T-helper 1 cell (primary cell): ENCODE measurements around the gene ZNRF2.

ENCODE experiments used
- DNase-seq, 5 donors: peaks; one replicate each; pipeline ENCODE4 v3.0.0-alpha.2; 2012 to 2020

Gene ZNRF2

DNA sequence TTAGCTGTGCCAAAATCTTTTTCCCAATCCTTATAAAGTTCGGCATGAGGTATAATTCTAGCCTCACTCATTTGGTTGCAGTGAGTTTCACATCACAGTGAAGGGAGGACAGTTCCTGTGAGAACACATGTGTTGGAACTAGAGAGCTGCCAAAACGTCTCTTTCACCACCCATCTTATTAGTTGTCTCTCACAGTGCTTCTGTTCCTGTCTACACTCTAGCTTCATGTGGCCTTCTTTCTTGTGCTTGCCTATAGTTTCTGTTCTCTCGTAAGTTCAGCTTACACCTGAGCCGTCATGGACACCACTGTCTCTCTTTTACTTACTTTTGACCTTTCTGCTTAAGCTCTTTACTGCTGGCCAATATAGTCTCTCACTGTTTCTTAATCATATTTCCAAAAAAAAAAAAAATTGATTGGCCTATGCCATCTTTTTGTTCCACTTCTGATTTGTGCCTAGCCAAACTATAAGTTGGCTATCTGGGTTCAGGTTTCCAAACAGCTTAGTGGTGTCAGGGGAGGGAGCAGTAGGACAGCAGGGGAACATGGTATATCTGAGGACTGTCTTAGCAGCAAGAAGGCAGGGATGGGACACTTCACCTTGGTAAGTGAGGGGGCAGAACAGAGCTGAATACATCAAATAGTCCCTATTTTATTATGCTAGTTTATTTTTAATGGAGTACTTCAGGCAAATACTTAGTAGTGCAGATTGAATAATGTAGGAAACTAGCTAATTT lies 38.0 kb downstream of the ZNRF2 start:
- DNase-seq: peak in 1 of 5 donors; percentile 64

DNA sequence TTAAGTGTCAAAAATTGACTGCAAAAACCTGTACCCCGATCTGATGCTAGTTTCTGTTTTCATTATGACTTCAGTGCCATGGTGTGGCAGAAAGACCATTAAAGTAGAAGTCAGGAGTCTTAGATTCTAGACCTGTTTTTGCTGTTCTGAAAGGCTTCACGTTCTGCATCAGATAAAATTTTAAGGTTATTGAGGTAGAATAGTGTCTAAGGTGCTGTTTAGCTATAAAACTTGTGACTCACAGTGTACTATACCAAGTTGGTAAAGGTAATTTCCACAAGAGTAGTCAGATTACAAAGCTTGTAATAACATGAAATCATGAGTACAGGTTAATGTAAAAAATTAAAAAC lies 38.6 kb downstream of the ZNRF2 start:
- peak in 1 of 5 donors; percentile 58 for DNase-seq

DNA sequence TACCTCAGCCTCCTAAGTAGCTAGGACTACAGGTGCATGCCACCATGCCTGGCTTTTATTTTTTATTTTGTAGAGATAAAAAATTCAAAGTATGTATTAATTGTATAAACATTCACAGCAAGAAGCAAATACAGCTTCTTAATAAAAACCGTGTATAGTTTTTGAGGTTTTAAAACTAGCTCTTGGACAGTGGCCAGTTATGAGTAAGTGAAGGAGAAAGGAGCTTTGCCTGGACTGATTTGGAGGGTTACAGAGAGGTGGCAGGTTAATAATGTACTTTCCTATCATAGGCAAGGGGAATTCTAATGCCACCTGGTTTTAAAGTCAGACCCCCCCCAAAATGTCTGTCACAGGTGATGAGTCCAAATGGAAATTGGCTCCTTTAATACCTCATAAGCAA lies 43.4 kb downstream of the ZNRF2 start:
- no peak for DNase-seq

DNA sequence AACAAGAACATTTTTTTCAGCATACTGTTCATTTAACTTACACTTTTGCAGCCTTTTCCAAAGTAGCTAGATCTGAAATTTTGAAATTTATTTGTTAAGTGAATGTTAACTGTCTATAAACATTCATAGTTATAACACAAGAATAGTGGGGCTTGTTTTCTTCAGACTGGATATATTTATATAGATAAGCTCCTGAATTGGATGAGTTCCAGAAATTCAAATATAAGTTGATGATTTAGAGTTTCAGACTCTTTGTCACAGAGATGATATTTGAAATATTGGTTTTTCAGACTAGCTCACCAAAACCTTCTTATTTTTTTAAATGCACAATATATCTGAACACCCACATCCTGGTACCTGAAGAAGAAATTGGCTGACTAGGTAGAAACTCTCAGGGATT lies 44.0 kb downstream of the ZNRF2 start:
- no peak for DNase-seq

DNA sequence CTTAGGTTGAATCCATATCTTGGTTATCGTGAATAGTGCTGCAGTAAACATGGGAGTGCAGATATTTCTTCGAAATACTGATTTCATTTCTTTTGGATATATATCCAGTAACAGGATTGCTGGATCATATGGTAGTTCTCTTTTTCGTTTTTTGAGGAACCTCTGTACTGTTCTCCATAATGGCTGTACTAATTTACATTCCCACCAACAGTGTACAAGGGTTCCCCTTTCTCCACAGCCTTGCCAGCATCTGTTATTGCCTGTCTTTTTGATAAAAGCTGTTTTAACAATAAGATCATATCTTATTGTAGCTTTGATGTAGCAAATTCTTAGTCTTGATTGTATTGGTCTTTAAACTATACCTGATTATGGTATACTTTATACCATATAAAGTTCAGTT lies 45.3 kb downstream of the ZNRF2 start:
- DNase-seq: no peak

DNA sequence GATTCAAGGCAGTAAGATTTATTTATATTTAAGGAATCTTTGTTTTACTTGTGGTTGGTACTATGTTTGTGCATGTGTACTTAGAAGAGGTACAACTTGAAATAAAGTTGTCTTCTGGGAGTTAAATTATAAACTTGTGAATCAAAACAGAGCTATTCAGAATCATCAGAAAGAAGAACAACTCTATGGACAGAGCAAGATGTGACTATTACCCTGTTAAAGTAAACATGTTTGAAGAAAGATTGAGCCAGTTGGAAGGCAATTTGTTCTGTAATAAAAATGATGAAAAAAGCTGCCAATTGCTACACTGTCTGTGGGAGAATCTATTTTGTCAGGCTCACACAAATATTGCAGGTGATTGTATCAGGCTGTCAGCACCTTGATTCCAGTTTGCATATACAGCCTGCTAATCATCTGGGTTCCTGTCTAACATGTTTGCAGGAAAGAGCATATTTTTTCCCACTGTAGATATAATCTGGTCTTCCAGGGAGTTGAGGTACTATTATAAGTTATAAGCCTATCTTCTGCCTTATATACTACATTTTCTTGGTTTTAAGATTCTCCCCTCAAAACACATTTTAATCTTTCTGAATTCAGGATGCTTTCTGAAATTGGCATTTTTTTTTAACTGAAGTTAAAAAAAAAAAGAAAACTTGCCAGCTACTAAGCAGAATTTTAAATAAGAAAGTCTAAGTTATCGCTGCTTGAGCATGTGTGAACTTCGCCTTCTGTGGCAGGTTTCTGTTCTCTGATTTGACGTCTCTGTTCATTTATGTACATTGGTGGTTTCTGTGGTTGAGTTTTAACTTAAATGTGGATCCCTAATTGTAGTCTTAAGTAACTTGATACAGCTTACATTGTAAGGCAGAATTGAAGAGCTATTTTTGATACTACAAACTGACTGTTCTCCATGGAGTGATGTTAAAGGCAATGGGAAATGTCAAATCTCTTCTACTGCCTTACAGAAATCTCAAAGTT lies 46.0 kb downstream of the ZNRF2 start:
- peak in 1 of 5 donors; percentile 76 for DNase-seq

DNA sequence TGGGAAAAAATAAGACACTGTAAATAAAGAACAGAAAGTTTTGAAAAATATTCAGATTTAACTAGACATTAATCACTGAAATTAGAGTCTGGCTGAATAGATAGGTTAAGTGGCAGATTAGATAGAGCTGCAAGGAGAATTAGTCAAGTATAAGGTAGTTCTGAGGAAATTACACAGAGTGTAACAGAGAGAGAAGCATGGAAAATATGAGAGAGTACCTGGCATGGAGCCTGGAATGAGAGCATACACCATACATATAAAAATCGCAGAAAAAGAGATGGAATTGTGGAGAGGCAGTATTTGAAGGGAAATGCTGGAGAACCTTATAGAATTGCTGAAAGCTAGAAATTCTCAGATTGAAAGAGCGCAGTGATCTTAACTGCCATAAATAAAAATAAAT lies 46.9 kb downstream of the ZNRF2 start:
- DNase-seq: no peak

DNA sequence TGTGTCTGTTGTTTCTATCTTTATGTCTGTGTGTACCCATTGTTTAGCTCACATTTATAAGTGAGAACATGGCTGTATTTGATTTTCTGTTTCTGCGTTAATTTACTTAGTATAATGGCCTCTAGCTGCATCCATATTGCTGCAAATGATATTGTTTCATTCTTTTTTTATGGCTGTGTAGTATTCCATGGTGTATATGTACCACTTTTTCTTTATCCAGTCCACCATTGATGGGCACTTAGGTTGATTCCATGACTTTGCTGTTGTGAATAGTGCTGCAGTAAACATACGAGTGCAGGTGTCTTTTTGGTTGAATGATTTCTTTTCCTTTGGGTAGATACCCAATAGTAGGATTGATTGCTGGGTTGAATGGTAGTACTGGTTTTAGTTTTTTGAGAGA lies 48.2 kb downstream of the ZNRF2 start:
- DNase-seq: no peak

DNA sequence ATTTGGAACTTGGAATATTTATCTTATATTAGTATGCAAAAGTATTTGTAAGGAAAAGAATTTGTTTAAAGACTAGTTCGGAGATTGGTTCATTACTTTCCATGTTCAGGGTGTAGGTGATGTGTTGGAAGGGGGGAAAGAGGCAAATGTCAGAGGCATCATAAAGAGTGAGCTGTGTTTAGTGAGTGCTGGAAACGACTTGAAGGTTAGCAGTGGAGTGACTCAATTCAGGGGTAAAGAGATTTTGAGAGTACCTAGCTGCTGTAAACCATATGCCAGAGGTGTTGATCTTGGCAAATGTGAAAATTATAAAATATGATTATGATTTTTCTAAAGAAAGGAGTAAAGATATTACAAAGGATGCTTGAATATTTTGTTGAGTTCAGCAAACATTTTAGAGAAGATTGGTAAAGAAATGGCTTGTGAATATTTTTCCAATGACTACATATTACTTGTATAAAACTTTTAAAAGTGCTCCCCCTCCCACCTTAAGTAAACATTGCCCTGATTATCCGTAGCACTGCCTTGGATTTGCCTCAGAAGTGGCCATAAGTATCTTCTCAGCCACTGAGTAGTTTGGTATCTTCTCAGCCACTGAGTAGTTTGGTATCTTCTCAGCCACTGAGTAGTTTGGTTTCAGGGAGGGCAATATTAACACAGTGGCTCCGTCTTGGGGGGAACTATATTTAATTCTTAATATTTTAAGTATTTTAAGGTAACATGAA lies 51.5 kb downstream of the ZNRF2 start:
- DNase-seq: no peak

DNA sequence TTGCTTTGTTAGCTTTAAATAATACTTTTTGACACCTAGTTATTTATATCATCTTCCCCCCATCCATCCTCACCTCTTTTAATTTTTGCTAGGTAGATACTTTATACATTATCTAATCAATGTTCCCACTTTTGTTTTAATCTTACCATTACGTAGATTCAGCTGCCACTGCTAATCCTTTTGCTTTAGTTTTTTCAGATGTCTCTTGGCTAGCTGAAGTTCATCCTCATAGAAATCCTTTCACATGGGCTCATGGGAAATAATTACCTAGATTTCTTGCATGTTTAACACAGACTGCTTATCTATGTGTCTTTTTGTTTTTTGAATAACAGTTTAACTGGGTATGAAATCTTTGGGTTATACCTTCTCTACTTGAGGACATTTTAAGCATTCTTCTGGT lies 60.1 kb downstream of the ZNRF2 start:
- no peak for DNase-seq

DNA sequence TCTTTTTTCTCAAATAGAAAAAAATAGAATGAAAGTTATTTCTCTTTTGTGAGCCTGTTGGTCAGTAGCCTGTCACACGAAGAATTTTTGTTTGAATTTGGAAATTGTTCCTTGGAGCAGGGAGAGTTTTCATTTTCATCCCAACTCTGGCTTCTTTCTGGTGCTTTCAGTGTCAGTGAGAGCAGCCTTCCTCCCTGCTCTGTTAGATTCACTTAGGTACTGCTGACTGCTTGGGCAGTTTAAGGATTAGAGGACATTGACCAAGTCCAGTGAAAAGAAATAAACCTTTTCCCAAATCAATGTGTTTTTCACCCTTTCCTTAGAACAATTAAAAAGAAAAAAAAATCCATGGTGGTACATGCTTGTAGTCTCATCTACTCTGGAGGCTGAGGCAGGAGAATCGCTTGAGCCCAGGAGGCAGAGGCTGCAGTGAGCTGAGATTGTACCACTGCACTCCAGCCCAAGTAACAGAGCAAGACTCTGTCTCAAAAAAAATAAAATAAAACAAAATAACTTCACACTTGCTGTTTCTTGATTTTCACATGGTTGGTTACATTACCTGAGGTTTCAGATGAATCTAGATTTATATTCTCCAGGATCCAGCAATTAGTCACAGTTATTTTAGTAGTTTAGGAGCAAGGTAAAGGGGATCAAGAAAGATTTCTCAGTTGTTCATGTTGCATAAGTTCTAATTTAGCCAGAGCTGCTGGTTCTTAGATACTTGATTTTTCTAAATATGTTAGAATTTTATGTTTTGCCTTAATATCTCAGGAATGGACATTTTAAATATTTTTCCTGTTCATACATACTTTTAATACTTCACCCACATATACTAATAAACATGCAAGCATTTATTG lies 63.1 kb downstream of the ZNRF2 start:
- peak in 1 of 5 donors; percentile 3 for DNase-seq

DNA sequence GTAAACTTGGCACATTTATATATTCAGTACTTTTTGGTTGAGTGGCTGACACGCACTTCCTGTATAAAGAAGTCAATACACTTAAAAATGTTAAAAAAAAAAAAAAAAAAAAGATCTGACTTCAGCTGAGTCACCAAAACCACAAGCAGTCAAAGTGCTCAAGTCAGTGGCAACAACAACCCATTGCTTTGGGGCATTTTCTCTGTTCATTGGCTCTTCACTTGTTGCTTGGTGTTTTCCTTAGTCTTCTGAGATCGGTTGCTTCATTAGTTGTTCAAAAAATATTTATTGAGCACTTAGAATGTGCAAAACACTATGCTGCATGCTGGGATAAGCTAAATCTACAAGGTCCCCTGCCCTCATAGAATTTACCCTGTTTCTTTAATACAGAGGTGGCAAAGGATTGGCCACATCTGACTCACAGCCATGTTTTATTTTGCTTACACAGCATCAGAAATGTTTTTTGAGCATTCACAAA lies 63.7 kb downstream of the ZNRF2 start:
- DNase-seq: peak in 4 of 5 donors; percentile 38 to 89 (median 44)

DNA sequence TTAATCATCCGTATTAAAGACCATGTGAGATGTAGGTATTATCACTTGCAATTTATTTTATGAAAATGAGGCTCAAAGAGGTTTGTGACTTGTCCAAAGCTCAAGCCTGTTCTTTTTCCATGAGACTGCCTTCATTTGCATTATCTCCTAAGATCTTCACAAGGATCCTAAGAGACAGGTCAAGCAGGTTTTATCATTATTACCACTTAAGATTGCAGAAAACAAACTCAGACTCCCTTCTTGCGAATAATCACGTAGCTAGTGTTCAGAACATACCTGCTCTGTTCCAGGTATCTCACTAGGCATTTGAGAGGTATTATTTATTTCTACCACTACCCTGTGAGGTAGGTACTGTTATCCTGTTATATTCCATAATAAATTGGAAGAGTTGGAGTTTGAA lies 64.8 kb downstream of the ZNRF2 start:
- no peak for DNase-seq

DNA sequence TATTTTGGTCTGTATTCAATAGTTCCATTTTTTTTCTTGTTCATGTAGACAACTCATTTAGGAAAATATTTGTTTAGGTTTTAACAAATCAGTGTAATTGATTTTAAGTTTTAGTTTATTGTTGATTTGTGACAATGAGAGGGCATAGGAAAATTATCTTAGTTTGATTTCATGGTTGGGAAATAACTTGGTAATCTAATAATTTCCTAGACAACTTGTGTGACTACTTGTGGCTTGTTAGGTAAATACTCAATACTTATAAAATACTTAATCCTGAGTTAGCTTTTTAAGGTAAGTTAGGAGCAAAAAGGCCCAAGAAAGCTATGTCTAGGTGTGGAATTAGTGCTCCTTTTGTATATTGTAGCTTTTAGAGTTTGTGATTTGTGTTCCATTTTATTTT lies 65.4 kb downstream of the ZNRF2 start:
- DNase-seq: no peak

DNA sequence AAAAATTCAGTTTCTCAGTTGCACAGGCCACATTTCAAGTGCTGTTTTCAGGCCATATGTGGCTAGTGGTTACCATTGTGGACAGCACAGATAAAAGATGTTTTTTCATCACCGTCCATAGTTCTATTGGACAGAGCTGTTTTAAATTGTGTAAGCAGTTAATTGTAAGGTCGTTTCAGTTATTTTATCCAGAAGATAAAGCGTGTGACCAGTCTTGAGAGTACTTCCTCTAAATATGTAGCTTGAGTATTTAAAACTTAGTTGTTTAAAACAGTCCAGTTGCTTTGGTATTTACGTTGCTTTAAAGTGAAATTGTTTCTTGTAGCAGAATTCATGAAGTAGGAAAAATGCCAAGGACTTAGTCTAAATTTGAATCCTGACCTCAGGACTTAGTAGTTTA lies 66.9 kb downstream of the ZNRF2 start:
- no peak for DNase-seq

DNA sequence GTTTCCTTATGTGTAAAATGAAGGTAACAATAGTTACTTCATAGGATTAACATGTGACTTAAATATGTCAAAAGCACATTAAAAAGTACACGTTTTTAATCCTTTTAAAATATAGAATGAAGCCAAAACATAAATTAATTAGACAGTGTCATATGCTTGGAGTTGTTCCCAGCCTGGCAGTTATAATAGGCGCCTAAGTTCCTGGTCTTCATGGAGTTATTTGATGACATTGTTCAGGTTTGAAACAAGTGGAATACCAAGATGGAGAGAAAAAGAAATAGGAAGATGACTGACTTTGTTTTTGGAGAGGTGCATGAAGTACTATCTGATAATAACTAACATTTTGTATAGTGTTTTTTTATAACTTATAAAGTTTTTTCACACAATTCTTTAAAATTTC lies 67.3 kb downstream of the ZNRF2 start:
- no peak for DNase-seq

DNA sequence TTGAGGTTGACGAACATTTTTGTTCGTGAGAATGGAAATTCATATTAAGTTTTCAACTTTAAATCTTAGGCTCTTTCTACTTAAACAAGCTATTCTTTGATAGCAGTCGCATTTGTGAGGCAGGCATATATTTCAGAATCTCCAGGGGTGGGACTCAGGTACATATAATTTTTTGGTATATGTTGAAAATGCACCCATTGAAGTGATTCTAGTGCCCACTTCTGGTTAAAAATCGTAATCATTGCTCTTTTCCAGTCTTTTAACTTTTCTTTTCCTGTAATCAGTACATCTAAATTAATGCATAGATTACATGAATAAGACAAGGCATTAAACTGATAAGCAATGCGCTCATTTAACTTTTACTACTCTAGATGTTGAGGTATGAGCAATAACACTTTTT lies 67.8 kb downstream of the ZNRF2 start:
- peak in 1 of 5 donors; percentile 15 for DNase-seq

DNA sequence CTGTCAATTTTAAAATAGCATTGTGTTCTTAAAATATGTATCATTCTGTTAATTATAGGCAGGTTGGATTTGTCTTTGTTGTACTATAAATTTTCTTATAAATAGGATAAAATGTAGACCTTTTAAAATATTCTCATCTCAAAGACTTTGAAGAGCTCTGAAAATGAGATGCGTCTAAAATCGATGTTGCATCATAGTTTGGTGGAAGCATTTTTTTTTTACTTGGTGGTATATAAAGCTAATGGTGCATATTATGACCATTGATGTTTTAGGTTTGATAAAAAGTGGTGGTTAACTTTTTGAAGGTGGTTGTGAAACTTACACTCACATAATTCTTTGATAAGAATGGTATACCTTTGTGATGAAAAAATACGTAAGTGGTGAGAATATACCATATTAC lies 69.1 kb downstream of the ZNRF2 start:
- DNase-seq: no peak

DNA sequence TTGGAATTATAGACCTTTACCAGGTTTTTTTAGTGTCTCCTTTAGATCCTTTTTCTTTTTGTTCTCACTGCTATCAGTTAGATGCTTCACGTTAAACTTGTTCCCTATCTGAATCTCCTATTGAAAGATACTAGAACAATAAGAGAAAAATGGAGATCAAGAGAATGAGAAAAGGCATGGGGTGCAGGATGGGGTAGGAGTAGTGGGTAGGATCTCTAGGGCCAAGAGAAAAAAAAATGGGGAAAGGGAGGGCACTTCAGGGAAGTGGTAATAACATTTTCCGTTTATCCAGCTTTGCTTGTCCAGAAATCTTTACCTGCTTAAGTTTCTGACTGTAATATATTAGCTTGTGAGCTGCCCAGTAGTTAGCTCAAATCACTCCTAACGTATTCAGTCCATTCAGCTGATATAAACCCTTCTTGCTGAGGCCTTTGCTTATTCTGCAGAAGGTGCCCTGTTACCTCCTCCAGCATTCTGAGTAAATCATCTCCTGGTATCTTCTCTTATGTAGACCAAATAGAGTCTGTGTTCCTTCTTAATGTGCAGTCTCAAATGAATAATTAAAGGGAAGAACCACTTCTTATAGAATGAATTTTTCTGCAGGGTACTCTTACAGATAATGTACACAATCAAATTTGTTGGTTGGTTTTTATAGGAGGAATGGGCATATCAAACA lies 69.7 kb downstream of the ZNRF2 start:
- no peak for DNase-seq

DNA sequence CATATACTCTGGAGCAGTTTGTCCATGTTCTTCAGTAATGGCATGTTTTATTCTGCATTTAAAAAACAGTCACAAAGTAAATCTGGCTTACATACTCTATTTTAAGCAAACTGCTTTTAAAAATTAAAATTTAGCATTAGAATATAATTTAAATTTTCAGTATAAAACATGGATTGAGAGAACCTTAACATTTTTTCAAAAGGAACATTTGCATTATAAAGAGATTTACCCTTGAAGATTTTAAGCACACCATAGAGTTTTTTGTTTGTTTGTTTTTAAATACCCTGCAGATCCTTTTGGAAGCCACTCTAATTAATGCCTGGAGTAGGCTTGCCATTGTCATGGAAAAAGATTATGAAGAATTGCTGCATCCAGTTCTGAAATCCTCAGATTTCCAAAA lies 70.4 kb downstream of the ZNRF2 start:
- no peak for DNase-seq

DNA sequence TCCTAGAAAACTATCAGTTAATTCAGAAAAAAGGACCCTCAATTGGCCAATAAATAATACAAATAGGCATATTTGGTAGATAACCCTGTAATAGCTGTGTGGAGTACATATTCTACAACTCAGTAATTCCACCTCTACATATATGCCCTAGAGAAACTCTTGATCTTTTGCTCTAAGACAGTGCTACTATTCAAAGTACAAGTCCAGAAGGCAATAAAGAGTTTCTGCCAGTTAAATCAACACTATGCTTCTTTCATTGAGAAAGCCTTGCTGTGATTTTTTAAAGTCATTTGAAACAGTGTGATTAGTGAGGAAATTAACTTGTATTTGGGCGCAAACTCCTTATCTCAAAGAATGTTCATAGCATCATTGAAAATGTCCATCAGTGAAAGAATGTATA lies 75.6 kb downstream of the ZNRF2 start:
- no peak for DNase-seq
